GM18499 (cell line): Measurements from ENCODE around the gene MAML1.
"Not testable (repeated sequence)": the region's sequence is repeated elsewhere in the genome, so short reads cannot be mapped to it uniquely, and the experiment has no call there.

Experiments used
- ATAC-seq: cut with Tn5 transposase; IDR thresholded peaks from one replicate; pipeline ENCODE4 v1.9.1; 2021; ENCODE audit warnings: moderate number of reproducible peaks; ENCODE audit not compliant: insufficient read depth, unreplicated experiment

The MAML1 gene

GRCh38 chr5:179731791-179732411, 721 bp upstream of the MAML1 start:
- peak; percentile 19 for ATAC-seq

GRCh38 chr5:179732918-179733771, 523 bp downstream of the MAML1 start:
- peak; percentile 4 for ATAC-seq

DNA sequence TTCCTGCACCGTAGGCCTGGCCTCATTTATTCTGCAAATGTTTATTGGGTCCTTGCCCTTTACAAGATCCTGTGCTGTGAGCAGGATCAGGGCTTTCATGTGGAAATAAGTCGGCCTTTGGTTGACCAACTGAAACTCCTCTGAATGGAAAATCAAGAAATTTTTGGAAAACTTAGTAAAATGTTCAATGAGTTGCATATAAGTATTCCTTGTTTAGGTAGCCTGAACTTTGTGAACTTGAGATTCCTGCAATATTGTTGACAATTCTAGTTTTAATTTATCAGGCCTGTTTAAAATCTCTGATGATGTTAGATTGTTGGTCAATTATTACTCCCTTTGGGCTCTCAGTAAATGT, 1.1 kb downstream of the MAML1 start:
- ATAC-seq, result no peak

DNA sequence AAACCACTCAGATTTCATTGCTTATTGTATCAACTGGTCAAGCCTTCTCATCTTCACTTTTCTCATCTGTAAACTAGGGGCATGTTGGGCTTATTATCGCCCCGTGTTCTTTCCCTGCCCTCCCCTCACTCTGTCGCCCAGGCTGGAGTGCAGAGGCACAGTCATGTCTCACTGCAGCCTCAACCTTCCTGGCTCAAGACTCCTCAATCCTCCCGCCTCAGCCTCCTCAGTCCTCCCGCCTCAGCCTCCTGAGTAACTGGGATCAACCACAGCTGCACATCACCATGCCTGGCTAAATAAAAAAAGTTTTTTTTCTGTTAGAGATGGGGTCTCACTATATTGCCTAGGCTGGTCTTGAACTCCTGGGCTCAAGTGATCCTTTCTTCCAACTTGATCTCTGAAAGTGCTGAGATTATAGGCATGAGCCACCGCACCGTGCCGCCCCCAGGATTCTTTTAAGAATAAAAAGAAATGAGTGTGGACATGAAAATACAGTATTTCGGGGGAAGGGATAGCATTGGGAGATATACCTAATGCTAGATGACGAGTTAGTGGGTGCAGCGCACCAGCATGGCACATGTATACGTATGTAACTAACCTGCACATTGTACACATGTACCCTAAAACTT, 2.0 kb downstream of the MAML1 start:
- no peak for ATAC-seq

- no peak for ATAC-seq
Observed at GRCh38 chr5:179738742-179739141, 6.1 kb downstream of the MAML1 start.

GRCh38 chr5:179744106-179744505, 11.5 kb downstream of the MAML1 start:
- not testable (repeated sequence) for ATAC-seq

DNA sequence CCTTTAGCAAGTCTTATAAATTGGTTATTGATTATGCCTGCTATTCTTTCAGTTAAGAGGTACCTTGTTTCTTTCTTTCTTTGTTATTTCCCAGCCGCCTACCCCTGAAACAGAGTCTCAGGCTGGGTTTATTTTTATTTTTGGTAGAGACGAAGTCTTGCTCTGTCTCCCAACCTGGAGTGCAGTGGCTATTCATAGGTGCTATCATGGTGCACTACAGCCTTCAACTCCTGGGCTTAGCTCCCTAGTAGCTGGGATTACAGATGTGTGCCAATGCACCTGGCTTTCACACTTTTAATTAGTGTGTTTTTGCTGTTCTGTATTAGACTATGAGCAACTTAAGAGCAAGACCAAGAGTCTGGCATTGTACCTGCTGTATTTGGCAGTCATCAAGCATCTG, 14.2 kb downstream of the MAML1 start:
- ATAC-seq, result no peak

GRCh38 chr5:179747811-179748210, 15.2 kb downstream of the MAML1 start:
- no peak for ATAC-seq

DNA sequence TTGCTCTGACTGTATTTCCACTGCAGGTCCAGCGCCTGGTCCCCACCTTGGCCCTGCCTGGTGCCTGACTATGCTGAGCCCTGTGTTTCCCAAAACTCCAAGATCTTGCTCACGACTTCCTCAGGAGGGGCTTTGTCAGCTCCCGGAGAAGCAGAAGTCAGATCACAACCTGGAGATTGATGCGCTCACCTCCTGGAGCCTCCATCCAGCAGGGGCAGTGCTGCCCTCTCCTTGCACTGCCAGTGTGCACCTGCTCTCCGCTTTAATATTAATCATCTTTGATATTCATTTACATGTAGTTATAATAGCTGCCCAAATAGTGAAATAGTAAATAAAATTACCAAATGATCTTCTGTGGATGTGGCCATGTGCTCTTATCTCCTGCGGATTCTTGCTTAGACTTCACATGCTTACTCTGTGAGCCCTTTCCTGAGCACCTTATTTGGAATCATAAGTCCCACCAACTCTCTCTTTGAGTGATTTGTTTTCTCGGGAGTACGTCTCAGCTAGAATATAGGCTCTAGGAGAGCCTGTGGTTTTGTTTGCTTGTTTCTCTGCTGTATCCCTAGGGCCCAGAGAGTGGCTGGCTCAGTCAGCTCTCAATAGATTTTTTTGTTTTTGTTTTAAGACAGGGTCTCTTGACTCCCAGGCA, 17.4 kb downstream of the MAML1 start:
- no peak for ATAC-seq

- no peak for ATAC-seq
Observed at GRCh38 chr5:179753971-179754370, 21.3 kb downstream of the MAML1 start.

DNA sequence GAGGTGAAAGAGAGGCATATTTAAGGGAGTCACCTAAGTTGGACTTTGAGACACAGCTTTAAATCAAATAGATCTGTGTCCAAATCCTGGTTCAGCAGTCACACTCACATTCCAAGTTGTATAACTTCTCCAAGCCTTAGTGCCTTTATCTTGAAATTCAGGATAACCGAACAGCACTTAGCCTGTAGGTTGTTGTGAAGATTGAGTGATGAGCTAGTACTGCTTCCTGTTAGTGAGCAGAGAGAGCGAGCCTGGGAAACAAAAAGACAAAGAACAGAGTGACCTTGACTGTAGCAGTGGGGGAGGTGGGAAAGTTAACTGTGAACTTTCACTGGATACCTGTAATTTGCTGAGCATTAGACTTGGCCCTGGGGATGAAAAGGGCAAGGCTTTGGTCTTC, 22.4 kb downstream of the MAML1 start:
- no peak for ATAC-seq

DNA sequence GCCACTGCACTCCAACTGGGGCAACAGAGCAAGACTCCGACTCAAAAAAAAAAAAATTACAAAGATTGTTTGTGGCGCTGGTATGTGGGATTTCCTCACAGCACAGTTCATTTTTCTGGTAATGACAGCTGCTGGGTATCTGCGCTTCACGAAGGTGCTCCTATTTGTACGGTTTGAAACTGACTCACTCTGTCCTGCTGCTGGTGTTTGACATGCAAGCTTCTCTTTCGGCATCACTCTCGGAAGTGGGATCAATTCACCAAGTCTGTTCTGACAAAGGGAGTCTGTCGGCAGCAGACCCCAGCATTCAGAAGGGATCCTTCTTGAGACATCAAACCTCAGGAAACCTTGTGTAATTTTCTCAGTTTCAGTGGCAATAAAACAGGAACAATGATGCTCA, 26.3 kb downstream of the MAML1 start:
- no peak for ATAC-seq

DNA sequence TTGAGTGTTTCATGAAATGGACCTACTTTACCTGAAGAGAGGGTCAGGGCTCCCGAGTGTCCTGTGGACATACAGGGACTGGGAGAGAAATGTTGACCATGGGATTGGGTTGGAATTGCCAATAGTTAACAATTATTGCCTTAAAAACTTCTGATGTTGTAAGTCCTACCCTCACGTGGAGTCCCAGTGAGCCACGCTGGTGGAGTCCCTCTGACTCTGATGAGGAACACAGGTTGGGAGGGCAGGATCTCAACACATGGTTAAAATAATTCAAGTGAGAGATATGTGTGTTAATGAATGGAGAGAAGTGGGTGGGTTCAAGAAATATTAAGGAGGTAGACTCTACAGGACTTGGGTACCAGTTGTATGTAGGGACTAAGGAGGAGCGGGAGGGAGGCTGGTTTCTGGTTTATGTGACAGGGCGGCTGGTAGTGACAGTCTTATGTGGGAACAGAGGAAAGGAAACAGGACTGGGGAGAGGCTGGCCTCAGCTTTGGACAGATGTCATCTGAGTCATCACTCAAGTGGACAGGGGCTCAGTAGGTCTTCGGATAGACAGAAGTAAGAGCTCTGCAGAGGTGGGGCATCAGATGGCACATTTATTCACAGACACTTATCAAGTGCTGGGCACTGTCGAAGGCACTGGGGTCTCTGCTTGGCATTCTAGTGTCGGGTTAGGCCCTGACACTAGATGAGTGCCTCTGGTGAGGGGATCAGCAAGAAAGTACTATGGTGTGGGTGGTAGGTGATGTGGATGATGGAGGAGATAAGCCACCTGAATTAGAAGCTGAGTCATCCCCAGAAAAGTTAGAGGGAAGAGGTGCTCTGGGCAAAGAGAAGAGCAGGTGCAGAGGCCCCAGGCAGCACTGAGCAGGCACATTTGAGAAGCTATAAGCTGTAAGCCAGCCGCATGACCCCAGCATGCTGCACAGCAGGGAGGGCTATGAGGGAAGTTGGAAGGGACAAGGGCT, 27.2 kb downstream of the MAML1 start:
- ATAC-seq, result no peak

DNA sequence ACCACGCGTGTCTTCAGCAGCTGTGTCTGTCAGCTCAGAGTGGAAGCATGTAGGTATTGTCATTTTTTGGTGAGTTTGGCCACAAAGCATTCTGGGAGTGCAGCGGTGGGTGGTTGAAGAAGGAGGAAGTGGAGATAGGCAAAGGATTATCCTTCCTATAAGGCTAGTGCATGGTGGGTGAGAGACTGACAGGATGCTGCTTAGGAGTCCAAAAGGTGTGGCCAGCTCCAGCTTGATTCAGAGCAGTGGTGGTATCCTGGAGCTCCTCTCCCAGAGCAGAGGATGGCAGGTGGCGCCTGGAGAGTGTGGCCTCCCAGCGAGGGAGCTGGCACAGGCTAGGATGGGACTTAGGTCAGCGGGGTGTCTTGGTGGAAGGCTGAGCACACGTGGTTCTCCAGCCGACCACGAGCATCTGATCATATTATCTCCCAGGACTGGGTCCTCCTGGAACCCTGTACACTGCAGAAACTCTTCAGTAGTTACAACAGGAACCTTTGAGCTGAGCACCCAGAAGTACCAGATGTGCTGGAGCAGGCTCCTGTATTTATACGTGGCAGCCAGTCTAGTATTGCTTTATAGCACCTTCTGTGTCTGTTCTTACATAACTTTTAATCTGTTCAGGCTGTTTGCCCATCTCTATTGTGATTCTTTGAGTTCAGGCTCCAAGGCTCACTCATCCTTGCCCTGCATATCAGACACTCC, 29.6 kb downstream of the MAML1 start:
- ATAC-seq, result no peak

DNA sequence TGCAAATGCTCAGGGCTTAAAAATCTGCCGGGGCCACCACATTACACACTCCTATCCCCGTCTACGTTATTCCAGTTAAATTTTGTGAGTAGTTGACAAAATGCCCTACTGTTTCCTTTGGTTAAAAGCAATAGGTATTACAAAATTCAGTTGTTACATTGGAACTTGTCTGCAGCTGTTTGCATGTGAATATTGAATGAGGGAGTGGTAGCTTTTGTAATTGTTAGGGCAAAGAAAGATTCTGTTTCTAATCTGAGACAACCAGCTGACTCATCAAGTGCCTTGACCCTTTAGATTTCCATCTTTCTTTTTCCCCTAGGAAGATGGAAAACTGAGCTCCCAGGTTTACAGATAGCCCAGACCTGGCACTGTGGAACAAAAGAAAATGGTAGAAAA, 30.2 kb downstream of the MAML1 start:
- no peak for ATAC-seq

DNA sequence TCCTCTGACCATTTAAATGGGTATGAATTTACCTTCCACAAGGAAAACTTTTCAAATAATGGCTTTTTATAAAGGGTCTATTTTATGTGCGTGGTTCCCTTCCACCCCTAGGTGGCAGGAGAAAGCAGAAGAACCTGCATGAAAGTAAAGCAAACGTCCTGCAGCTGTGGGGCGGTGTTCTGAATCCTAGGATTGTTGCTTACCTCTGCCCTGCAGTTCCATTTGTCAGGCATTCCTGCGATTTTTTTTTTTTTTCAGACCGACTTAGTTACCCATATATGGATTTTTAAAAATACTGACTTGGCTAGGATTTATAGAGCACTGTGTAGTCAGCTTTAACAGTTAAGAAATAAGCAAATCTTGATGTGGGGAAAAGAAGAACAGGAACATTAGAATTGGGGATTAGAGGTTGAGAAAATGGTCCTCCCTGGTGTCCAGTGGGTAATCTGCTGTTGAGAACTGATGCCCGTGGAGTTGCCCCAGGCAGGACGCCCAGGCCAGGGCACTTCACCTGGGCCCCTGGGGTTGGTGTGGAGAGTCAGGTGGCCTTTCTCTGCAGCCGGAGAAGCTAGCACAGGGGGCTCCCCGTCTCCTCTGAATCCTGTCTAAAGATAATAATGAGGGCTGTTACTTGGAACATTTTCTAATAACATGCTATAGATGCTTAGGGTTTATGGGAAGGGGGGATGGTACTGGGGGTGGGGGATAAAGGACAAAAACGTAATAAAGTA, 30.8 kb downstream of the MAML1 start:
- no peak for ATAC-seq

- ATAC-seq, result no peak
Observed at GRCh38 chr5:179764056-179764455, 31.4 kb downstream of the MAML1 start.

DNA sequence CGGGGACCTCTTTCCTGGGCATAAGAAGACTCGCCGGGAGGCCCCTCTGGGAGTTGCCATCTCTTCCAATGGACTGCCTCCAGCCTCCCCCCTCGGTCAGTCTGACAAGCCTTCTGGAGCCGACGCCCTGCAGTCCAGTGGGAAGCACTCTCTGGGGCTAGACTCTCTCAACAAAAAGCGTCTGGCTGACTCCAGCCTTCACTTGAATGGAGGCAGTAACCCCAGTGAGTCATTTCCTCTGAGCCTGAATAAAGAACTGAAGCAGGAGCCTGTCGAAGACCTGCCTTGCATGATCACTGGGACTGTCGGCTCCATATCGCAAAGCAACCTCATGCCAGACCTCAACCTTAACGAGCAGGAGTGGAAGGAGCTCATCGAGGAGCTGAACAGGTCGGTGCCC, 32.8 kb downstream of the MAML1 start:
- no peak for ATAC-seq
